HG03575 (cell line): ENCODE results near the gene PRKAR1B.
"Not testable (repeated sequence)": the region's sequence is repeated elsewhere in the genome, so short reads cannot be mapped to it uniquely, and the experiment has no call there.

Source experiments
- ATAC-seq: cut with Tn5 transposase; IDR thresholded peaks from one replicate; pipeline ENCODE4 v1.9.1; 2021; ENCODE audit not compliant: unreplicated experiment, insufficient number of reproducible peaks, low FRiP score; ENCODE audit errors: extremely low read depth

PRKAR1B gene

GRCh38 chr7:560966-561630 lies 166.0 kb downstream of the PRKAR1B start:
- ATAC-seq, result no peak

GRCh38 chr7:559396-559705 lies 167.7 kb downstream of the PRKAR1B start:
- no peak for ATAC-seq

- ATAC-seq, result no peak
Observed at GRCh38 chr7:557558-557881, 169.6 kb downstream of the PRKAR1B start.

- no peak for ATAC-seq
Observed at GRCh38 chr7:556837-557557, 170.1 kb downstream of the PRKAR1B start.

- ATAC-seq, result no peak
Observed at GRCh38 chr7:556291-556826, 170.7 kb downstream of the PRKAR1B start.

GRCh38 chr7:555551-556160 lies 171.4 kb downstream of the PRKAR1B start:
- ATAC-seq, result no peak

- no peak for ATAC-seq
Observed at GRCh38 chr7:553636-554111, 173.4 kb downstream of the PRKAR1B start.

GRCh38 chr7:552868-553635 lies 174.0 kb downstream of the PRKAR1B start:
- no peak for ATAC-seq

GRCh38 chr7:552151-552867 lies 174.8 kb downstream of the PRKAR1B start:
- not testable (repeated sequence) for ATAC-seq

GRCh38 chr7:551615-551970 lies 175.5 kb downstream of the PRKAR1B start:
- ATAC-seq, result not testable (repeated sequence)

- ATAC-seq, result no peak
Observed at GRCh38 chr7:550881-551614, 176.0 kb downstream of the PRKAR1B start.

GRCh38 chr7:549891-550625 lies 177.0 kb downstream of the PRKAR1B start:
- no peak for ATAC-seq

GRCh38 chr7:549066-549890 lies 177.8 kb downstream of the PRKAR1B start:
- no peak for ATAC-seq

GRCh38 chr7:548401-548800 lies 178.7 kb downstream of the PRKAR1B start:
- no peak for ATAC-seq

- ATAC-seq, result no peak
Observed at GRCh38 chr7:545470-545869, 181.6 kb downstream of the PRKAR1B start.

GRCh38 chr7:544338-545221 lies 182.5 kb downstream of the PRKAR1B start:
- no peak for ATAC-seq
